Neutrophil (primary cell): ENCODE measurements around the gene ADGRL3.

Experiments
- H3K27ac ChIP-seq: fragments of 200-600 bp; sonication (generic); 2 replicates; pipeline ENCODE4 v1.5.1; 2016; ENCODE audit warnings: mild to moderate bottlenecking, moderate library complexity
- H3K27me3 ChIP-seq: fragments of 200-600 bp; sonication (generic); 2 replicates; pipeline ENCODE4 v1.6.0; 2016; ENCODE audit warnings: mild to moderate bottlenecking
- H3K36me3 ChIP-seq: fragments of 200-600 bp; sonication (generic); 2 replicates; pipeline ENCODE4 v1.5.1; 2017
- H3K4me1 ChIP-seq, 2 experiments: fragments of 200-600 bp in 1 of 2; sonication (generic) in 1 of 2; 1 replicate in 1 of 2; 2 replicates in 1 of 2; pipeline versions ENCODE4 v1.5.1 to v1.6.1; 2013 to 2016; ENCODE audit warnings: low read depth in 1 of 2, low read length in 1 of 2, mild to moderate bottlenecking in 1 of 2, moderate library complexity in 1 of 2; ENCODE audit not compliant: control insufficient read depth in 1 of 2, insufficient read depth in 1 of 2
- H3K4me3 ChIP-seq, 2 experiments: fragments of 200-600 bp in 1 of 2; sonication (generic) in 1 of 2; 1 replicate in 1 of 2; 2 replicates in 1 of 2; pipeline ENCODE4 v1.5.1; 2013 to 2016; ENCODE audit warnings: low read depth in 1 of 2, low read length in 1 of 2, mild to moderate bottlenecking in 1 of 2, moderate library complexity in 1 of 2
- H3K9me3 ChIP-seq: fragments of 200-600 bp; sonication (generic); 2 replicates; pipeline ENCODE4 v1.5.1; 2016
- CTCF ChIP-seq: fragments of 200-600 bp; sonication (generic); IDR thresholded peaks from 2 replicates; pipeline ENCODE4 v1.5.1; 2016; ENCODE audit warnings: antibody characterized with exemption

The ADGRL3 gene

GRCh38 chr4:61545902-61546480, 345.9 kb downstream of the ADGRL3 start:
- Histone ChIP-seq H3K36me3 (no peaks in the 10 kb centered on the region), H3K27me3 (no peaks in the 10 kb centered on the region), H3K27ac (no peak overlapping the region), H3K4me1 (no peaks in the 10 kb centered on the region), H3K4me3 (no peak overlapping the region), H3K9me3 (no peaks in the 10 kb centered on the region)
- no peak for TF ChIP-seq CTCF

GRCh38 chr4:61549336-61549735, 349.2 kb downstream of the ADGRL3 start:
- H3K9me3 ChIP-seq: no peaks in the 10 kb centered on the region

GRCh38 chr4:61553557-61554125, 353.5 kb downstream of the ADGRL3 start:
- no peak overlapping the region for H3K27ac ChIP-seq
- H3K36me3 ChIP-seq: no peaks in the 10 kb centered on the region
- H3K9me3 ChIP-seq: no peaks in the 10 kb centered on the region
- no peak for TF ChIP-seq CTCF
- no peaks in the 10 kb centered on the region for H3K27me3 ChIP-seq
- H3K4me3 ChIP-seq: no peak overlapping the region
- H3K4me1 ChIP-seq: no peaks in the 10 kb centered on the region

More at GRCh38 chr4:61549336-61549735, 349.2 kb downstream of the ADGRL3 start:
- no peak overlapping the region for H3K27ac ChIP-seq
- H3K4me1 ChIP-seq: no peaks in the 10 kb centered on the region
- H3K36me3 ChIP-seq: no peaks in the 10 kb centered on the region
- TF ChIP-seq CTCF: no peak
- H3K27me3 ChIP-seq: no peaks in the 10 kb centered on the region
- H3K4me3 ChIP-seq: no peak overlapping the region

GRCh38 chr4:61555789-61556188, 355.7 kb downstream of the ADGRL3 start:
- H3K27me3 ChIP-seq: no peaks in the 10 kb centered on the region
- H3K9me3 ChIP-seq: no peaks in the 10 kb centered on the region
- TF ChIP-seq CTCF: no peak
- H3K4me3 ChIP-seq: no peak overlapping the region
- no peaks in the 10 kb centered on the region for H3K4me1 ChIP-seq
- H3K36me3 ChIP-seq: no peaks in the 10 kb centered on the region
- H3K27ac ChIP-seq: no peak overlapping the region

GRCh38 chr4:61556277-61556676, 356.2 kb downstream of the ADGRL3 start:
- Histone ChIP-seq H3K27ac (no peak overlapping the region), H3K27me3 (no peaks in the 10 kb centered on the region), H3K9me3 (no peaks in the 10 kb centered on the region), H3K4me1 (no peaks in the 10 kb centered on the region), H3K4me3 (no peak overlapping the region), H3K36me3 (no peaks in the 10 kb centered on the region)
- no peak for TF ChIP-seq CTCF
